Liver (tissue), 3 donors: ENCODE results near the gene ISG15.

ENCODE experiments used
- EGR1 ChIP-seq, 2 donors: IDR thresholded peaks; 2 replicates each; pipeline ENCODE4 v1.6.1; 2016 to 2018; ENCODE audit warnings: antibody characterized with exemption in 2 of 2, low read depth in 2 of 2
- FOXA1 ChIP-seq: IDR thresholded peaks from 2 replicates; pipeline ENCODE4 v1.6.1; 2016; ENCODE audit warnings: antibody characterized with exemption
- HNF4A ChIP-seq, 2 donors: conservative IDR thresholded peaks; 2 replicates each; pipeline ENCODE4 v1.6.1; 2016; ENCODE audit warnings: antibody characterized with exemption in 2 of 2, mild to moderate bottlenecking in 2 of 2
- MAX ChIP-seq: IDR thresholded peaks from 2 replicates; pipeline ENCODE4 v1.6.1; 2016; ENCODE audit warnings: antibody characterized with exemption
- NR2F2 ChIP-seq: IDR thresholded peaks from 2 replicates; pipeline ENCODE4 v1.6.1; 2016; ENCODE audit warnings: antibody characterized with exemption
- RAD21 ChIP-seq, 2 donors: IDR thresholded peaks; 2 replicates each; pipeline ENCODE4 v1.6.1; 2016; ENCODE audit warnings: antibody characterized with exemption in 2 of 2, mild to moderate bottlenecking in 2 of 2
- REST ChIP-seq: IDR thresholded peaks from 2 replicates; pipeline ENCODE4 v1.6.1; 2016; ENCODE audit warnings: antibody characterized with exemption, mild to moderate bottlenecking
- RXRA ChIP-seq, 2 donors: IDR thresholded peaks; 2 replicates each; pipeline ENCODE4 v1.6.1; 2017 to 2018; ENCODE audit warnings: antibody characterized with exemption in 2 of 2, mild to moderate bottlenecking in 1 of 2
- SP1 ChIP-seq: IDR thresholded peaks from 2 replicates; pipeline ENCODE4 v1.6.1; 2018; ENCODE audit warnings: antibody characterized with exemption, mild to moderate bottlenecking
- TAF1 ChIP-seq: conservative IDR thresholded peaks from 2 replicates; pipeline ENCODE4 v1.6.1; 2016; ENCODE audit warnings: antibody characterized with exemption, mild to moderate bottlenecking
- YY1 ChIP-seq: IDR thresholded peaks from 2 replicates; pipeline ENCODE4 v1.6.1; 2016; ENCODE audit warnings: antibody characterized with exemption, mild to moderate bottlenecking
- TF ChIP-seq, protein P1 (sequence below): fragments of 150-350 bp; IDR thresholded peaks from 2 replicates; pipeline ENCODE4 v1.5.1; 2017; ENCODE audit warnings: improper control_type of control experiment, low read depth, low read length; ENCODE audit not compliant: missing input control
- TF ChIP-seq, protein P2 (sequence below): IDR thresholded peaks from 2 replicates; pipeline ENCODE4 v1.6.1; 2016; ENCODE audit warnings: antibody characterized with exemption
- TF ChIP-seq, protein P3 (sequence below): IDR thresholded peaks from 2 replicates; pipeline ENCODE4 v1.6.1; 2016; ENCODE audit warnings: antibody characterized with exemption
- donor health status: healthy.
- donor health status: healthy.

GRCh38 chr1:1061682-1062345 lies 48.5 kb downstream of the ISG15 start:
- TF ChIP-seq, protein P1, sequence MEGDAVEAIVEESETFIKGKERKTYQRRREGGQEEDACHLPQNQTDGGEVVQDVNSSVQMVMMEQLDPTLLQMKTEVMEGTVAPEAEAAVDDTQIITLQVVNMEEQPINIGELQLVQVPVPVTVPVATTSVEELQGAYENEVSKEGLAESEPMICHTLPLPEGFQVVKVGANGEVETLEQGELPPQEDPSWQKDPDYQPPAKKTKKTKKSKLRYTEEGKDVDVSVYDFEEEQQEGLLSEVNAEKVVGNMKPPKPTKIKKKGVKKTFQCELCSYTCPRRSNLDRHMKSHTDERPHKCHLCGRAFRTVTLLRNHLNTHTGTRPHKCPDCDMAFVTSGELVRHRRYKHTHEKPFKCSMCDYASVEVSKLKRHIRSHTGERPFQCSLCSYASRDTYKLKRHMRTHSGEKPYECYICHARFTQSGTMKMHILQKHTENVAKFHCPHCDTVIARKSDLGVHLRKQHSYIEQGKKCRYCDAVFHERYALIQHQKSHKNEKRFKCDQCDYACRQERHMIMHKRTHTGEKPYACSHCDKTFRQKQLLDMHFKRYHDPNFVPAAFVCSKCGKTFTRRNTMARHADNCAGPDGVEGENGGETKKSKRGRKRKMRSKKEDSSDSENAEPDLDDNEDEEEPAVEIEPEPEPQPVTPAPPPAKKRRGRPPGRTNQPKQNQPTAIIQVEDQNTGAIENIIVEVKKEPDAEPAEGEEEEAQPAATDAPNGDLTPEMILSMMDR, result no peak
- TF ChIP-seq REST (no peak), HNF4A (conservative IDR thresholded peaks at IDR 0.05) (no peak), RAD21 (IDR thresholded peaks at IDR 0.05) (no peak), SP1 (no peak), MAX (no peak), YY1 (no peak), NR2F2 (no peak), TAF1 (no peak), RXRA (IDR thresholded peaks at IDR 0.05) (no peak), EGR1 (IDR thresholded peaks at IDR 0.05; ENCODE audit: low read depth in 2 of 2) (no peak), FOXA1 (no peak)
- TF ChIP-seq, protein P2, sequence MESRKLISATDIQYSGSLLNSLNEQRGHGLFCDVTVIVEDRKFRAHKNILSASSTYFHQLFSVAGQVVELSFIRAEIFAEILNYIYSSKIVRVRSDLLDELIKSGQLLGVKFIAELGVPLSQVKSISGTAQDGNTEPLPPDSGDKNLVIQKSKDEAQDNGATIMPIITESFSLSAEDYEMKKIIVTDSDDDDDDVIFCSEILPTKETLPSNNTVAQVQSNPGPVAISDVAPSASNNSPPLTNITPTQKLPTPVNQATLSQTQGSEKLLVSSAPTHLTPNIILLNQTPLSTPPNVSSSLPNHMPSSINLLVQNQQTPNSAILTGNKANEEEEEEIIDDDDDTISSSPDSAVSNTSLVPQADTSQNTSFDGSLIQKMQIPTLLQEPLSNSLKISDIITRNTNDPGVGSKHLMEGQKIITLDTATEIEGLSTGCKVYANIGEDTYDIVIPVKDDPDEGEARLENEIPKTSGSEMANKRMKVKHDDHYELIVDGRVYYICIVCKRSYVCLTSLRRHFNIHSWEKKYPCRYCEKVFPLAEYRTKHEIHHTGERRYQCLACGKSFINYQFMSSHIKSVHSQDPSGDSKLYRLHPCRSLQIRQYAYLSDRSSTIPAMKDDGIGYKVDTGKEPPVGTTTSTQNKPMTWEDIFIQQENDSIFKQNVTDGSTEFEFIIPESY, result no peak
- TF ChIP-seq, protein P3, sequence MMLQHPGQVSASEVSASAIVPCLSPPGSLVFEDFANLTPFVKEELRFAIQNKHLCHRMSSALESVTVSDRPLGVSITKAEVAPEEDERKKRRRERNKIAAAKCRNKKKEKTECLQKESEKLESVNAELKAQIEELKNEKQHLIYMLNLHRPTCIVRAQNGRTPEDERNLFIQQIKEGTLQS, result no peak
